Tibial nerve (tissue), 3 donors: Measurements from ENCODE around the gene NID2.

Experiments used
- CTCF ChIP-seq, 5 experiments: fragments of 200-600 bp in 3 of 5; fragments of 450-650 bp in 2 of 5; sonication (generic) in 3 of 5; IDR thresholded peaks; one replicate each; pipeline ENCODE4 v1.5.1; 2016 to 2019; ENCODE audit warnings: antibody characterized with exemption in 5 of 5, mild to moderate bottlenecking in 3 of 5, moderate library complexity in 2 of 5
- POLR2A ChIP-seq, 2 donors: fragments of 450-650 bp; IDR thresholded peaks; one replicate each; pipeline ENCODE4 v1.6.1; 2017; ENCODE audit warnings: antibody characterized with exemption in 2 of 2, mild to moderate bottlenecking in 2 of 2, moderate library complexity in 2 of 2

- TF ChIP-seq CTCF (IDR thresholded peaks at IDR 0.05) (no peak), POLR2A (IDR thresholded peaks at IDR 0.05) (no peak)
Measured at GRCh38 chr14:52080808-52081755, 12.2 kb upstream of the NID2 start.
